Measurements from ENCODE around the gene MCTP1. TPM values are rescaled to one million over a fixed set of nuclear protein-coding genes. Genes with fewer than 3 reads are reported as not detected.
A peak's percentile ranks its signal among the peaks of the same experiment; 100 is the strongest.
"Not testable (repeated sequence)": the region's sequence is repeated elsewhere in the genome, so short reads cannot be mapped to it uniquely, and the experiment has no call there.

Gene MCTP1
- polyA plus RNA-seq, 1 donor from 2014 or later, result 1.9 TPM

DNA sequence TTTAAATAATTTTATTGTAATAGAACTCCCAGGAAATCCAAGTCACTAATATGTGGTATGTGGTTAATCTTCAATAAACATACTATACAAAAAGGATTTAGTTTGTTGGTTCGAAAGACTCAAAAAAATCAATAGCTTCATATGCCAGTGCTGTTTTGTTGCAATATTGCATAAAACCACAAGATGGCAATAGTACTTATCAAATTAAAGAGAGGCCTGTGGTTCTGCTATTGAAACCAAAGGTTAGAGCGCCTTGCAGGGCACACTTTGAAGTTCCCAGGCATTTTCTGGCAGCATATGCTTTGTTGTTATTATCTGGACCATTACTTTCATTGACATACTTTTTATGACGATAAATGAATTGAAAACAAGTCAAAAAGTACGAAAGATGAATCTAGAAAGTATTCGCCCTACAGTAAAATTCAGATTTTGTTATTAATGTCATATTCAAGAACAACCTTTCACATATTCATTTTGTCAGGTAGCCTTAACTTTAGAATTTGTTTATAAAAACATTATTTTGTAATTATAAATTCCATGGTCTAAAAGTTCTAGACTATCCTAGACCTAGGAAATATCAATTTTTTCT is 316.3 kb downstream of the MCTP1 start:
- no peak overlapping the region for H3K4me3 ChIP-seq (ENCODE audit: low read length)
- no peaks in the 10 kb centered on the region for H3K79me2 ChIP-seq (replicated peaks; ENCODE audit: insufficient read depth, low read length)
- no peaks in the 10 kb centered on the region for H3F3A ChIP-seq (ENCODE audit: insufficient read depth, low read length, poor library complexity, severe bottlenecking)
- no peaks in the 10 kb centered on the region for H4K20me1 ChIP-seq (ENCODE audit: insufficient read depth)
- H3K9ac ChIP-seq (ENCODE audit: low read length), result no peak overlapping the region
- H2AFZ ChIP-seq (ENCODE audit: low read depth, low read length), result no peak overlapping the region
- H3K9me2 ChIP-seq (ENCODE audit: insufficient read depth, low read length), result no peaks in the 10 kb centered on the region
- no peak overlapping the region for H3K4me2 ChIP-seq (ENCODE audit: low read length)
- peak; percentile 92 for TF ChIP-seq RAD21 (conservative IDR thresholded peaks at IDR 0.05)
- no peak for TF ChIP-seq EP300 (conservative IDR thresholded peaks at IDR 0.05; ENCODE audit: poor library complexity, severe bottlenecking)
- no peak for TF ChIP-seq MXI1 (conservative IDR thresholded peaks at IDR 0.05; ENCODE audit: poor library complexity, severe bottlenecking)
- no peak for TF ChIP-seq POLR2AphosphoS5 (IDR thresholded peaks at IDR 0.05)
- no peak for TF ChIP-seq TAF1 (IDR thresholded peaks at IDR 0.05; ENCODE audit: low read depth)
- no peak for TF ChIP-seq EZH2 (IDR thresholded peaks at IDR 0.05; ENCODE audit: borderline replicate concordance, insufficient read depth, low read length, poor library complexity, severe bottlenecking)
- TF ChIP-seq, protein P1, sequence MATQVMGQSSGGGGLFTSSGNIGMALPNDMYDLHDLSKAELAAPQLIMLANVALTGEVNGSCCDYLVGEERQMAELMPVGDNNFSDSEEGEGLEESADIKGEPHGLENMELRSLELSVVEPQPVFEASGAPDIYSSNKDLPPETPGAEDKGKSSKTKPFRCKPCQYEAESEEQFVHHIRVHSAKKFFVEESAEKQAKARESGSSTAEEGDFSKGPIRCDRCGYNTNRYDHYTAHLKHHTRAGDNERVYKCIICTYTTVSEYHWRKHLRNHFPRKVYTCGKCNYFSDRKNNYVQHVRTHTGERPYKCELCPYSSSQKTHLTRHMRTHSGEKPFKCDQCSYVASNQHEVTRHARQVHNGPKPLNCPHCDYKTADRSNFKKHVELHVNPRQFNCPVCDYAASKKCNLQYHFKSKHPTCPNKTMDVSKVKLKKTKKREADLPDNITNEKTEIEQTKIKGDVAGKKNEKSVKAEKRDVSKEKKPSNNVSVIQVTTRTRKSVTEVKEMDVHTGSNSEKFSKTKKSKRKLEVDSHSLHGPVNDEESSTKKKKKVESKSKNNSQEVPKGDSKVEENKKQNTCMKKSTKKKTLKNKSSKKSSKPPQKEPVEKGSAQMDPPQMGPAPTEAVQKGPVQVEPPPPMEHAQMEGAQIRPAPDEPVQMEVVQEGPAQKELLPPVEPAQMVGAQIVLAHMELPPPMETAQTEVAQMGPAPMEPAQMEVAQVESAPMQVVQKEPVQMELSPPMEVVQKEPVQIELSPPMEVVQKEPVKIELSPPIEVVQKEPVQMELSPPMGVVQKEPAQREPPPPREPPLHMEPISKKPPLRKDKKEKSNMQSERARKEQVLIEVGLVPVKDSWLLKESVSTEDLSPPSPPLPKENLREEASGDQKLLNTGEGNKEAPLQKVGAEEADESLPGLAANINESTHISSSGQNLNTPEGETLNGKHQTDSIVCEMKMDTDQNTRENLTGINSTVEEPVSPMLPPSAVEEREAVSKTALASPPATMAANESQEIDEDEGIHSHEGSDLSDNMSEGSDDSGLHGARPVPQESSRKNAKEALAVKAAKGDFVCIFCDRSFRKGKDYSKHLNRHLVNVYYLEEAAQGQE (IDR thresholded peaks at IDR 0.05; ENCODE audit: borderline replicate concordance), result no peak
- TF ChIP-seq, protein P2, sequence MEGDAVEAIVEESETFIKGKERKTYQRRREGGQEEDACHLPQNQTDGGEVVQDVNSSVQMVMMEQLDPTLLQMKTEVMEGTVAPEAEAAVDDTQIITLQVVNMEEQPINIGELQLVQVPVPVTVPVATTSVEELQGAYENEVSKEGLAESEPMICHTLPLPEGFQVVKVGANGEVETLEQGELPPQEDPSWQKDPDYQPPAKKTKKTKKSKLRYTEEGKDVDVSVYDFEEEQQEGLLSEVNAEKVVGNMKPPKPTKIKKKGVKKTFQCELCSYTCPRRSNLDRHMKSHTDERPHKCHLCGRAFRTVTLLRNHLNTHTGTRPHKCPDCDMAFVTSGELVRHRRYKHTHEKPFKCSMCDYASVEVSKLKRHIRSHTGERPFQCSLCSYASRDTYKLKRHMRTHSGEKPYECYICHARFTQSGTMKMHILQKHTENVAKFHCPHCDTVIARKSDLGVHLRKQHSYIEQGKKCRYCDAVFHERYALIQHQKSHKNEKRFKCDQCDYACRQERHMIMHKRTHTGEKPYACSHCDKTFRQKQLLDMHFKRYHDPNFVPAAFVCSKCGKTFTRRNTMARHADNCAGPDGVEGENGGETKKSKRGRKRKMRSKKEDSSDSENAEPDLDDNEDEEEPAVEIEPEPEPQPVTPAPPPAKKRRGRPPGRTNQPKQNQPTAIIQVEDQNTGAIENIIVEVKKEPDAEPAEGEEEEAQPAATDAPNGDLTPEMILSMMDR (IDR thresholded peaks at IDR 0.05; ENCODE audit: poor library complexity, severe bottlenecking), result peak; percentile 87
- peak; percentile 92 for TF ChIP-seq SMC3 (conservative IDR thresholded peaks at IDR 0.05; ENCODE audit: poor library complexity)
- H3K27me3 ChIP-seq (ENCODE audit: insufficient read depth, low read depth, low read length), result no peaks in the 10 kb centered on the region
- no peaks in the 10 kb centered on the region for H3K36me3 ChIP-seq (ENCODE audit: insufficient read depth, low read length)
- no peaks in the 10 kb centered on the region for H3K9me3 ChIP-seq (ENCODE audit: low read length)
- no peak overlapping the region for H3K27ac ChIP-seq (ENCODE audit: low read length)

DNA sequence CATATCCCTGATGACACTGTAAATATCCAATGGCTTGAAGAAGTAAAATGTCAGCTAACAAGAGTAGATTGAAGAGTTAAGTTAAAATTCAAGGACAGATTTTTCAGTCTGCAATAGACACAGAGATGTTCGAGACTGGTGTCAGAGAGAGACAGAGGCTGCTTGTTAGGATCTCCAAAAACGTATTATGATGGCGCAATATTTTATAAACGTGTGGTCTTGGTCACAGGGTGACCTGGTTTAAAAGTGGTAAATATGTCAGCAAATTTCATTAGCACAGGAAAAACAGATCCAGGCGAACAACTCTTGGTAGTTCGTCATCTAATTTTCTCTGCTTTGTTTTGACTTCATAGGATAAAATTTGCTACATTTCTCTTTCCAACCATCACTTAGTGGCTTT is 317.4 kb downstream of the MCTP1 start:
- H2AFZ ChIP-seq (ENCODE audit: low read depth, low read length), result no peak overlapping the region
- no peaks in the 10 kb centered on the region for H3K36me3 ChIP-seq (ENCODE audit: insufficient read depth, low read length)
- H3K9ac ChIP-seq (ENCODE audit: low read length), result no peak overlapping the region
- no peaks in the 10 kb centered on the region for H3K9me3 ChIP-seq (ENCODE audit: low read length)
- no peaks in the 10 kb centered on the region for H3K9me2 ChIP-seq (ENCODE audit: insufficient read depth, low read length)
- H3K27me3 ChIP-seq (ENCODE audit: insufficient read depth, low read depth, low read length), result no peaks in the 10 kb centered on the region
- no peak overlapping the region for H3K4me3 ChIP-seq (ENCODE audit: low read length)
- H3F3A ChIP-seq (ENCODE audit: insufficient read depth, low read length, poor library complexity, severe bottlenecking), result no peaks in the 10 kb centered on the region
- no peaks in the 10 kb centered on the region for H4K20me1 ChIP-seq (ENCODE audit: insufficient read depth)
- H3K27ac ChIP-seq (ENCODE audit: low read length), result no peak overlapping the region
- H3K79me2 ChIP-seq (replicated peaks; ENCODE audit: insufficient read depth, low read length), result no peaks in the 10 kb centered on the region
- no peak for TF ChIP-seq RAD21 (conservative IDR thresholded peaks at IDR 0.05)
- no peak for TF ChIP-seq POLR2AphosphoS5 (IDR thresholded peaks at IDR 0.05)
- no peak for TF ChIP-seq SMC3 (conservative IDR thresholded peaks at IDR 0.05; ENCODE audit: poor library complexity)
- TF ChIP-seq MXI1 (conservative IDR thresholded peaks at IDR 0.05; ENCODE audit: poor library complexity, severe bottlenecking), result no peak
- TF ChIP-seq, protein P1 (IDR thresholded peaks at IDR 0.05; ENCODE audit: borderline replicate concordance), result no peak
- no peak for TF ChIP-seq EP300 (conservative IDR thresholded peaks at IDR 0.05; ENCODE audit: poor library complexity, severe bottlenecking)
- TF ChIP-seq, protein P2 (IDR thresholded peaks at IDR 0.05; ENCODE audit: poor library complexity, severe bottlenecking), result no peak
- no peak for TF ChIP-seq EZH2 (IDR thresholded peaks at IDR 0.05; ENCODE audit: borderline replicate concordance, insufficient read depth, low read length, poor library complexity, severe bottlenecking)
- TF ChIP-seq TAF1 (IDR thresholded peaks at IDR 0.05; ENCODE audit: low read depth), result no peak
- H3K4me2 ChIP-seq (ENCODE audit: low read length), result no peak overlapping the region

DNA sequence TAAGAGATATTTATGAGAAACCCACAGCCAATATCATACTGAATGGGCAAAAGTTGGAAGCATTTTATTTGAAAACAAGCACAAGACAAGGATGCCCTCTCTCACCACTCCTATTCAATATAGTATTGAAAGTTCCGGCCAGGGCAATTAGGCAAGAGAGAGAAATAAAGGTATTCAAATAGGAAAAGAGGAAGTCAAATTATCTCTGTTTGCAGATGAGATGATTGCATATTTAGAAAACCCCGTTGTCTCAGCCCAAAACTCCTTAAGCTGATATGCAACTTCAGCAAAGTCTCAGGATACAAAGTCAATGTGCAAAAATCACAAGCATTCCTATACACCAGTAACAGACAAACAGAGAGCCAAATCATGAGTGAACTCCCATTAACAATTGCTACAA is 325.6 kb downstream of the MCTP1 start:
- not testable (repeated sequence) for H3K27ac ChIP-seq (ENCODE audit: low read length); H3K36me3 ChIP-seq (ENCODE audit: insufficient read depth, low read length); H3K9me2 ChIP-seq (ENCODE audit: insufficient read depth, low read length); H4K20me1 ChIP-seq (ENCODE audit: insufficient read depth); H3F3A ChIP-seq (ENCODE audit: insufficient read depth, low read length, poor library complexity, severe bottlenecking); H3K9ac ChIP-seq (ENCODE audit: low read length); H3K27me3 ChIP-seq (ENCODE audit: insufficient read depth, low read depth, low read length); H3K4me3 ChIP-seq (ENCODE audit: low read length); H3K4me2 ChIP-seq (ENCODE audit: low read length); H3K79me2 ChIP-seq (replicated peaks; ENCODE audit: insufficient read depth, low read length); H3K9me3 ChIP-seq (ENCODE audit: low read length); H2AFZ ChIP-seq (ENCODE audit: low read depth, low read length)

All from neural cell (in vitro differentiated cells).